Mucosa of rectum (tissue), 2 donors: ENCODE results near the gene FPR2.
"Not testable (repeated sequence)": the region's sequence is repeated elsewhere in the genome, so short reads cannot be mapped to it uniquely, and the experiment has no call there.

Source experiments
- H3K27ac ChIP-seq, 2 donors: one replicate each; pipeline ENCODE4 v1.7.0; 2013; ENCODE audit warnings: inconsistent platforms in 2 of 2, low read depth in 2 of 2, low read length in 2 of 2
- H3K27me3 ChIP-seq, 2 donors: one replicate each; pipeline ENCODE4 v1.7.0; 2013; ENCODE audit warnings: low read length in 2 of 2; ENCODE audit not compliant: control insufficient read depth in 2 of 2, insufficient read depth in 2 of 2
- H3K36me3 ChIP-seq, 2 donors: one replicate each; pipeline ENCODE4 v1.7.0; 2013; ENCODE audit warnings: low read length in 2 of 2; ENCODE audit not compliant: control insufficient read depth in 2 of 2, insufficient read depth in 2 of 2
- H3K4me1 ChIP-seq, 2 donors: one replicate each; pipeline ENCODE4 v1.7.0; 2013; ENCODE audit warnings: low read length in 2 of 2, mild to moderate bottlenecking in 1 of 2; ENCODE audit not compliant: control insufficient read depth in 2 of 2, insufficient read depth in 2 of 2
- H3K4me3 ChIP-seq, 2 donors: one replicate each; pipeline ENCODE4 v1.7.0; 2013; ENCODE audit warnings: low read length in 2 of 2
- H3K9ac ChIP-seq, 2 donors: one replicate each; pipeline ENCODE4 v1.7.0; 2013; ENCODE audit warnings: low read length in 2 of 2, low read depth in 1 of 2, mild to moderate bottlenecking in 1 of 2
- H3K9me3 ChIP-seq, 2 donors: one replicate each; pipeline ENCODE4 v1.7.0; 2013; ENCODE audit warnings: low read length in 2 of 2; ENCODE audit not compliant: control insufficient read depth in 2 of 2
- donor health status: healthy.
- donor health status: Normal muscosa, but diverticular disease.

FPR2 gene

GRCh38 chr19:51755571-51755970, 5.4 kb upstream of the FPR2 start:
- no peaks in the 10 kb centered on the region for H3K36me3 ChIP-seq
- no peaks in the 10 kb centered on the region for H3K9me3 ChIP-seq
- no peak overlapping the region for H3K9ac ChIP-seq
- no peaks in the 10 kb centered on the region for H3K27me3 ChIP-seq
- no peak overlapping the region for H3K27ac ChIP-seq
- no peak overlapping the region for H3K4me3 ChIP-seq
- no peaks in the 10 kb centered on the region for H3K4me1 ChIP-seq

GRCh38 chr19:51761696-51762095, 716 bp downstream of the FPR2 start:
- H3K27ac ChIP-seq, result no peak overlapping the region
- no peaks in the 10 kb centered on the region for H3K27me3 ChIP-seq
- H3K36me3 ChIP-seq, result no peaks in the 10 kb centered on the region
- H3K9ac ChIP-seq, result no peak overlapping the region
- H3K9me3 ChIP-seq, result no peaks in the 10 kb centered on the region
- no peaks in the 10 kb centered on the region for H3K4me1 ChIP-seq
- H3K4me3 ChIP-seq, result no peak overlapping the region

- Histone ChIP-seq H3K4me3 (no peak overlapping the region), H3K4me1 (no peaks in the 10 kb centered on the region), H3K9ac (no peak overlapping the region), H3K27me3 (no peaks in the 10 kb centered on the region), H3K36me3 (no peaks in the 10 kb centered on the region), H3K27ac (no peak overlapping the region), H3K9me3 (no peaks in the 10 kb centered on the region)
Observed at GRCh38 chr19:51765086-51765485, 4.1 kb downstream of the FPR2 start.

GRCh38 chr19:51766461-51766860, 5.5 kb downstream of the FPR2 start:
- no peaks in the 10 kb centered on the region for H3K27me3 ChIP-seq
- no peaks in the 10 kb centered on the region for H3K9me3 ChIP-seq
- no peaks in the 10 kb centered on the region for H3K4me1 ChIP-seq
- no peaks in the 10 kb centered on the region for H3K36me3 ChIP-seq
- H3K4me3 ChIP-seq, result no peak overlapping the region
- no peak overlapping the region for H3K27ac ChIP-seq
- no peak overlapping the region for H3K9ac ChIP-seq

GRCh38 chr19:51771376-51772130, 10.6 kb downstream of the FPR2 start:
- Histone ChIP-seq H3K9ac (no peak overlapping the region), H3K9me3 (no peaks in the 10 kb centered on the region), H3K27me3 (no peaks in the 10 kb centered on the region), H3K27ac (peak overlapping the region in 1 of 2 donors; percentile 35), H3K4me3 (no peak overlapping the region), H3K36me3 (no peaks in the 10 kb centered on the region), H3K4me1 (no peaks in the 10 kb centered on the region)

- H3K9ac ChIP-seq, result no peak overlapping the region
- H3K27ac ChIP-seq, result no peak overlapping the region
- no peaks in the 10 kb centered on the region for H3K9me3 ChIP-seq
- H3K36me3 ChIP-seq, result no peaks in the 10 kb centered on the region
- H3K27me3 ChIP-seq, result no peaks in the 10 kb centered on the region
- H3K4me3 ChIP-seq, result no peak overlapping the region
- no peaks in the 10 kb centered on the region for H3K4me1 ChIP-seq
Observed at GRCh38 chr19:51772977-51773376, 12.0 kb downstream of the FPR2 start.

- H3K9ac ChIP-seq, H3K4me3 ChIP-seq, H3K9me3 ChIP-seq, H3K27me3 ChIP-seq, H3K27ac ChIP-seq, H3K36me3 ChIP-seq, H3K4me1 ChIP-seq: not testable (repeated sequence)
Observed at GRCh38 chr19:51776561-51776960, 15.6 kb downstream of the FPR2 start.

GRCh38 chr19:51777570-51778462, 16.8 kb downstream of the FPR2 start:
- Histone ChIP-seq H3K27me3 (no peaks in the 10 kb centered on the region), H3K9me3 (no peaks in the 10 kb centered on the region), H3K4me3 (peak overlapping the region in 1 of 2 donors; percentile 37), H3K36me3 (no peaks in the 10 kb centered on the region), H3K4me1 (no peaks in the 10 kb centered on the region), H3K27ac (no peak overlapping the region), H3K9ac (peak overlapping the region; percentile 1 to 17)

- Histone ChIP-seq H3K9me3 (no peaks in the 10 kb centered on the region), H3K4me3 (no peak overlapping the region), H3K4me1 (no peaks in the 10 kb centered on the region), H3K27ac (no peak overlapping the region), H3K27me3 (no peaks in the 10 kb centered on the region), H3K36me3 (no peaks in the 10 kb centered on the region), H3K9ac (no peak overlapping the region)
Observed at GRCh38 chr19:51779181-51779580, 18.2 kb downstream of the FPR2 start.

GRCh38 chr19:51779703-51780102, 18.7 kb downstream of the FPR2 start:
- H3K36me3 ChIP-seq, result no peaks in the 10 kb centered on the region
- no peaks in the 10 kb centered on the region for H3K27me3 ChIP-seq
- H3K4me3 ChIP-seq, result no peak overlapping the region

More at GRCh38 chr19:51779703-51780102, 18.7 kb downstream of the FPR2 start:
- no peaks in the 10 kb centered on the region for H3K4me1 ChIP-seq
- H3K27ac ChIP-seq, result no peak overlapping the region
- H3K9ac ChIP-seq, result no peak overlapping the region
- H3K9me3 ChIP-seq, result no peaks in the 10 kb centered on the region
